ENCODE measurements around the gene ZNF462.

DNA sequence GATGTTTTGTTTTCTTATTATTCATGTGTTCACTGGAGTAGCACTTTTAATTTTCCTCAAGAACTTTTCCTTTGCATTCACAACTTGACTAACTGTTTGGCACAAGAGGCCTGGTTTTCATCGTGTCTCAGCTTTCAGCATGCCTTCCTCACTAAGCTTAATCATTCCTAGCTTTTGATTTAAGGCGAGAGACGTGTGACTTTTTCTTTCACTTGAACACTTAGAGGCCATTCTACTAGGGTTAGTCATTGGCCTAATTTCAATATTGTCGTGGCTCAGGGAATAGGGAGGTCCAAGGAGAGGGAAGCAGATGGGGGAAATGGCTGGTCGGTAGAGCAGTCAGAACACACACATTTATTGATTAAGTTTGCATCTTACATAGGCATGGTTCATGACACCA is 94.0 kb downstream of the ZNF462 start:
- TF ChIP-seq, protein P1, sequence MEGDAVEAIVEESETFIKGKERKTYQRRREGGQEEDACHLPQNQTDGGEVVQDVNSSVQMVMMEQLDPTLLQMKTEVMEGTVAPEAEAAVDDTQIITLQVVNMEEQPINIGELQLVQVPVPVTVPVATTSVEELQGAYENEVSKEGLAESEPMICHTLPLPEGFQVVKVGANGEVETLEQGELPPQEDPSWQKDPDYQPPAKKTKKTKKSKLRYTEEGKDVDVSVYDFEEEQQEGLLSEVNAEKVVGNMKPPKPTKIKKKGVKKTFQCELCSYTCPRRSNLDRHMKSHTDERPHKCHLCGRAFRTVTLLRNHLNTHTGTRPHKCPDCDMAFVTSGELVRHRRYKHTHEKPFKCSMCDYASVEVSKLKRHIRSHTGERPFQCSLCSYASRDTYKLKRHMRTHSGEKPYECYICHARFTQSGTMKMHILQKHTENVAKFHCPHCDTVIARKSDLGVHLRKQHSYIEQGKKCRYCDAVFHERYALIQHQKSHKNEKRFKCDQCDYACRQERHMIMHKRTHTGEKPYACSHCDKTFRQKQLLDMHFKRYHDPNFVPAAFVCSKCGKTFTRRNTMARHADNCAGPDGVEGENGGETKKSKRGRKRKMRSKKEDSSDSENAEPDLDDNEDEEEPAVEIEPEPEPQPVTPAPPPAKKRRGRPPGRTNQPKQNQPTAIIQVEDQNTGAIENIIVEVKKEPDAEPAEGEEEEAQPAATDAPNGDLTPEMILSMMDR (IDR thresholded peaks at IDR 0.05): no peak
- TF ChIP-seq POLR2A (IDR thresholded peaks at IDR 0.05): no peak
